ENCODE results near the gene EHD1. TPM values are rescaled to one million over a fixed set of nuclear protein-coding genes. Genes with fewer than 3 reads are reported as not detected.

The EHD1 gene
- total RNA-seq, 4 donors from 2014 or later, result 29.5 to 44.0 (median 31.8) TPM

DNA sequence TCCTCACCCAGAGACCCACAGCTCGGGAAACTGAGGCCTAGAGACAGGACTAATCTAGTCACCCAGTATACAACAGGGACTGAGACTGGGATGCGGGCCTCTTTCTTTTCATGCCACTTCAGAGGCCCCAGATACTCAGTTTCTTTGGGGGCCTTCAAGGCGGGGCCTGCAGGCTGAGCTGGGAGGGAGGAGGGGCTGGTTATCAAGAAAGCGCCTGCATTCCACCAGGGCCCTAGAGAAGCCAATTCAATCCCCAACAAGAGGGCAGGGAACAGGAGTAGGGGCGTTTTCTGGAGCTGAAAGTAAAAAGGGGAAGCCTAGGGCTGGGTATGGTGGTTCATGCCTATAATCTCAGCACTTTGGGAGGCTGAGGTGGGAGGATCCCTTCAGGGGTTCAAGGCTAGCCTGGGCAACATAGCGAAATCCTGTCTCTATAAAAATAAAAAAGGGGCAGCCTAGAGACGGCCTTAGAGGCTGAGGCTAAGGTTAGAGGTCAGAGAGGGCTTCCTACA lies 37.0 kb upstream of the EHD1 start:
- H3K27me3 ChIP-seq, result no peaks in the 10 kb centered on the region
- H3K9me3 ChIP-seq, result no peaks in the 10 kb centered on the region
- WGBS, 2 donors, result 70 to 83% methylated on average over 3 to 5 of the region's 7 CpGs
- H3K36me3 ChIP-seq, result peaks cover 29 to 45% (median 34%) of the 10 kb centered on the region in 3 donors
- intact Hi-C loops (cut with DNase I), result no loop called here
- DNase-seq, result no peak
- peak overlapping the region; percentile 87 to 94 (median 88) for H3K27ac ChIP-seq
- H3K4me3 ChIP-seq, result peak overlapping the region in 3 of 4 donors; percentile 82 to 94 (median 92)
- peaks cover 21 to 33% (median 22%) of the 10 kb centered on the region in 3 donors for H3K4me1 ChIP-seq
- TF ChIP-seq POLR2A (IDR thresholded peaks at IDR 0.05), result no peak
- TF ChIP-seq, protein P1, sequence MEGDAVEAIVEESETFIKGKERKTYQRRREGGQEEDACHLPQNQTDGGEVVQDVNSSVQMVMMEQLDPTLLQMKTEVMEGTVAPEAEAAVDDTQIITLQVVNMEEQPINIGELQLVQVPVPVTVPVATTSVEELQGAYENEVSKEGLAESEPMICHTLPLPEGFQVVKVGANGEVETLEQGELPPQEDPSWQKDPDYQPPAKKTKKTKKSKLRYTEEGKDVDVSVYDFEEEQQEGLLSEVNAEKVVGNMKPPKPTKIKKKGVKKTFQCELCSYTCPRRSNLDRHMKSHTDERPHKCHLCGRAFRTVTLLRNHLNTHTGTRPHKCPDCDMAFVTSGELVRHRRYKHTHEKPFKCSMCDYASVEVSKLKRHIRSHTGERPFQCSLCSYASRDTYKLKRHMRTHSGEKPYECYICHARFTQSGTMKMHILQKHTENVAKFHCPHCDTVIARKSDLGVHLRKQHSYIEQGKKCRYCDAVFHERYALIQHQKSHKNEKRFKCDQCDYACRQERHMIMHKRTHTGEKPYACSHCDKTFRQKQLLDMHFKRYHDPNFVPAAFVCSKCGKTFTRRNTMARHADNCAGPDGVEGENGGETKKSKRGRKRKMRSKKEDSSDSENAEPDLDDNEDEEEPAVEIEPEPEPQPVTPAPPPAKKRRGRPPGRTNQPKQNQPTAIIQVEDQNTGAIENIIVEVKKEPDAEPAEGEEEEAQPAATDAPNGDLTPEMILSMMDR (IDR thresholded peaks at IDR 0.05), result no peak

DNA sequence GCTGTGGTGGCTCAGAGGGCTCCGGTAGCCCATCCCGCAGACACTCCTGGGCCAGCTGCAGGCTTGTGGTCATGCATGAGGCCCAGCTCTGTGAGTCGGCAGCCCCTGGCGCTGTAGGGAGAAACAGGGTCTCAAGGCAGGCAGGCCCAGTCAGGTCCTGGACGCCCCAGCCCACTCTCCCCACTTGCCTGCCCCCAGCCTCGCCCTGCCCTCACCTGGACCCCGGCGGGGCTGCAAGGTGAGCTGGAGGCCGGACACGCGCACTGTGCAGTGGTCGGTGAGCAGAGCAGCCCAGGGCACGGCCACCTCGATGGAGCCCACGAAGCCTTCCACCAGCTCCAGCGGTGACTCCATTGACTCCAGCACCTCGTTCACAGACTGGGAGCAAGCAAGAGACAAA lies 35.7 kb upstream of the EHD1 start:
- Histone ChIP-seq H3K27me3 (no peaks in the 10 kb centered on the region), H3K4me1 (peaks cover 21 to 33% (median 22%) of the 10 kb centered on the region in 3 donors), H3K27ac (no peak overlapping the region), H3K9me3 (no peaks in the 10 kb centered on the region), H3K36me3 (peaks cover 40 to 58% (median 47%) of the 10 kb centered on the region in 3 donors), H3K4me3 (no peak overlapping the region)
- DNase-seq, result no peak
- 87 to 100% methylated on average over 2 to 5 of the region's 17 CpGs for WGBS, 2 donors
- intact Hi-C loops (cut with DNase I), result no loop called here
- TF ChIP-seq, protein P1 (IDR thresholded peaks at IDR 0.05), result no peak
- no peak for TF ChIP-seq POLR2A (IDR thresholded peaks at IDR 0.05)

DNA sequence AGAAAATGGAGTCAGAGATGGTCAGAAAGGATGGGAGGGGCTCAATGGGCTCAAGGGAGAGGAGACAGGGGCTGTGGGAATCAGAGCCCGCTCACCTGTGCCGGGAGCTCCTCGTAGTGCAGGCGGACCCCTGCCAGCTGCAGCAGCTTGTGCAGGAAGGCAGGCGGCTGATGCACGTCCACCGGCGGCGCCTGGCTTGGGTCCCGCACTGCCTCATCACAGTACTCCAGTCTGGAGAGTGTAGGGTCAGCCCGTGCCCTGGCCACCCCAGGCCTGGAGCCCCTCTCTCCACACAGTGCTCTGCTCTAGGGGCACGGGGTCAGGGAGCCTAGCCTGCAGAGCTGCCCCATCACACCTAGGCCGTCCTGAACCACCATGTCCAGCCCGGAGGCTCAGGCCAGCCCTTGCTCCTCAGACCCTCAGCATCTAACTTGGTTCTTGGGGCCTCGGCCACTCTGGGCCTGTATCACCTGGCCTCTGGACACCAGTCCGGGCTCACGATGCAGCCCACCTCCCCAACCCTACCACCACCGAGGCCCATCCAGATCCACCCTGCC lies 34.8 kb upstream of the EHD1 start:
- DNase-seq, result no peak
- intact Hi-C loops (cut with DNase I), result no loop called here

DNA sequence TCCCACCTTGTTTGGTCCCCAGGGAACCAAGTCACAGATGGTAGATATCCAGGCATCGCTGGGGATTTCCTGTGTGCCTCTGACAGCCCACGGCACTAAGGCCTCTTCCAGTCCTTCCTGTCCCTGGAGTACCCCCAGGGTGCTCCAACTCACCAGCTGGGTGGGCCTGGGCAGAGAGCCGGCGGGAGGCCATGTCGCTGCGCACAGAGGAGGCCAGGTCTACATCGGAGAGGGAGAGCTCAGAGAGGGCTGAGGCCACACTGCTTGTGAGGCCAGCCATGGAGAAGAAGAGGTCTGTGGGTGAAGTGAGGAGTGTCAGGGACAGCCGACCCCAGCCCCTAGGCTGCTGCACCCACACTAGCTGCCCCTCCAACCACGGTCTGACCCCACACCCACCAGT lies 33.3 kb upstream of the EHD1 start:
- intact Hi-C loops (cut with DNase I), result no loop called here
- Histone ChIP-seq H3K4me3 (no peak overlapping the region), H3K9me3 (no peaks in the 10 kb centered on the region), H3K27ac (no peak overlapping the region), H3K36me3 (peaks cover 53 to 82% (median 58%) of the 10 kb centered on the region in 3 donors), H3K4me1 (peaks cover 13 to 18% (median 14%) of the 10 kb centered on the region in 3 donors), H3K27me3 (no peaks in the 10 kb centered on the region)
- TF ChIP-seq POLR2A (IDR thresholded peaks at IDR 0.05), result no peak
- TF ChIP-seq, protein P1 (IDR thresholded peaks at IDR 0.05), result no peak
- 84 to 87% methylated on average over 3 to 7 of the region's 9 CpGs for WGBS, 2 donors
- no peak for DNase-seq

More for the DNA sequence above, 34.8 kb upstream of the EHD1 start:
- Histone ChIP-seq H3K4me1 (peaks cover 20 to 26% (median 21%) of the 10 kb centered on the region in 3 donors), H3K9me3 (no peaks in the 10 kb centered on the region), H3K27me3 (no peaks in the 10 kb centered on the region), H3K36me3 (peaks cover 45 to 67% (median 53%) of the 10 kb centered on the region in 3 donors), H3K27ac (no peak overlapping the region), H3K4me3 (no peak overlapping the region)
- WGBS, 2 donors, result 86 to 91% methylated on average over 5 to 7 of the region's 18 CpGs
- TF ChIP-seq, protein P1 (IDR thresholded peaks at IDR 0.05), result no peak
- TF ChIP-seq POLR2A (IDR thresholded peaks at IDR 0.05), result no peak

DNA sequence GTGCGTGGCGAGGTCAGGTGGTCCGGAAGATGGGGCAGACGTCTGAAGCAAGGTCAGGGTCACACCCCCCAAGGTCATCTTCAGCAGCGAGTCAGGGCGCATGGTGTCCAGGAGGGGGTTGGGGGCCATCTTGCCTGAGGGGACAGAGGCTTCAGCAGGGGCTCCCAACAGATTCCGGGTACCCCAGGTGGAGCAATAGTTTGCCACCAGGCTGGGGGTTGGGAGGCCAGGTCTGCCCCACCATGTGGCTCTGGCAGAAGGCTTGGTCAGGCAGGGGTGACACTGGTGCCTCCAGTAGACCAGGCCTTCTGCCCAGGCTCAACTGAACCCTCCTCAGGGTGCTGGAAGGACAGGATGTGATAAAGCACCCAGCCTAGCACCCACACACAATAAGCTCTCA lies 32.7 kb upstream of the EHD1 start:
- Histone ChIP-seq H3K4me1 (peaks cover 10 to 13% (median 11%) of the 10 kb centered on the region in 3 donors), H3K27ac (no peak overlapping the region), H3K36me3 (peaks cover 55 to 88% (median 64%) of the 10 kb centered on the region in 3 donors), H3K27me3 (no peaks in the 10 kb centered on the region), H3K9me3 (no peaks in the 10 kb centered on the region), H3K4me3 (no peak overlapping the region)
- no peak for DNase-seq
- 77 to 90% methylated on average over 5 of the region's 7 CpGs for WGBS, 2 donors
- intact Hi-C loops (cut with DNase I), result no loop called here
- no peak for TF ChIP-seq POLR2A (IDR thresholded peaks at IDR 0.05)
- TF ChIP-seq, protein P1 (IDR thresholded peaks at IDR 0.05), result no peak

All from esophagus squamous epithelium (tissue), 5 donors.